ENCODE data around the gene CEP20.

The CEP20 gene

GRCh38 chr16:15833541-15833940, 54.9 kb downstream of the CEP20 start:
- no peak for DNase-seq (ENCODE audit: low read depth in 3 of 3)

DNA sequence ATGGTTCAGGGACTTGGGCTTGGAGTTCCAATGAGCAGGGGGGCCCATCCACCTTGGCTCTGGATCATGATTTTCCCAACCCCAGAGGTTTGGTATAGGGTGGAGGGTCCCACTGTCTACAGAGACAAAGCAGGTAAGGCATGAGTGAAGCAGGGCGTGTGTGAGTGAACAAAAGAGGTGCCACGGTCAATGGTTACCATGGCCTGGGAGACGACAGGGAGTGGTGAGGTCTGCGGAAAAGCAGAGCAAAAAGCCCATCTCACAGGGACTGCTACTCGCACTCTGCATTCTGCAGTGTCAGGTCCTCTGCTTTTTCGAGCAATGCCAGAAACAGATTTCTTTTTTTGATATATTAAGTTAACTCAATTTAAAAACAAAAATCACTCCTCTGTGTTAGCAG, 56.2 kb downstream of the CEP20 start:
- DNase-seq (ENCODE audit: low read depth in 3 of 3): no peak

DNA sequence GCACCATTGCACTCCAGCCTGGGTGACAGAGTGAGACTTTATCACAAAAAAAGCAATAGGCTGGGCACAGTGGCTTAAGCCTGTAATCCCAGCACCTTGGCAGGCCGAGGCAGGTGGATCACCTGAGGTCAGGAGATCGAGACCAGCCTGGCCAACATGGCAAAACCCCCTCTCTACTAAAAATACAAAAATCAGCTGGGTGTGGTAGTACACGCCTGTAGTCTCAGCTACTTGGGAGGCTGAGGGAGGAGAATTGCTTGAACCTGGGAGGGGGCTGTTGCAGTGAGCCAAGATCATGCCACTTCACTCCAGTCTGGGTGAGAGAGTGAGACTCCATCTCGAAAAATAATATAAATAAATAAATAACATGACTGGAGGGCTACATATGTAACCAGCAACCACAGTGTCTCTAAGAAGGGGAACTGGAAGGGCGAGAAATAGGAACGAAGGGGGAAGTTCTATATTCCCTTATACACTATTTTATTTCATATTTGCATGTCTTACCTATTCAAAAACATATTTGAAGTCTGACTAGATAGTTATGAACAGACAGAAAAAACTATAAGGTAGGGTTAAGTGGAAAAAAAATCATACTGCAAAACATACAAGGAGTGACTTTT, 57.5 kb downstream of the CEP20 start:
- DNase-seq (ENCODE audit: low read depth in 3 of 3): no peak

GRCh38 chr16:15829460-15829859, 58.9 kb downstream of the CEP20 start:
- DNase-seq (ENCODE audit: low read depth in 3 of 3): no peak

DNA sequence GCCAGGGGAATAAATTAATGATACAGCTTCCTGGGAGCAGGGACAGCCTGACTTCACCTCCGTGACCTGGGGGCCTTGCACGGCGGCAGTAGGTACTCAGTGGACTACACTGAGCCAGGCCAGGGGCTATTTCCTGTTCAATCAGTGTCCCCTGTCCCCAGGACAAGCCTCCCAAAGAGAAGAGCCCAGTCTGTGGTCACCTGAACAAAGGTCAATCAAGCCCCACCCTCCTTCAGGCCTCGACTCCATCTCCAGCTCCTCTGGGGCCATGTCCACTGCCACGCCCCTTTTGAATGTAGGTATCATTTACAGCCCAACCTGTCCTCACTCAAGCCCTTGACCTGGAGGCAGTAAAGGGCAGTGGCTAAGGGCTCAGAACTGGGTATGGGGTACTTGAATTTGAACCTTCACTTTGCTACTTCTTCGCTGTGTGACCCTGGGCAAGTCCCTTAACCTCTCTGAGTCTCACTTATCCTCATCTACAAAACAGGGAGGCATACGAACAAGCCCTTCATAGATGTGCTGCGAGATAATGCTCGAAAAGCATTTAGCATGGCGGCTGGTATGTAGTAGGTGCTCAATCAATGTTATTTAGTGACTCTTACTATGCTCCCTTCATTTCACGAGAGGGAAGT, 60.6 kb downstream of the CEP20 start:
- DNase-seq (ENCODE audit: low read depth in 3 of 3): no peak

- DNase-seq (ENCODE audit: low read depth in 3 of 3): no peak
Measured at GRCh38 chr16:15827299-15827698, 61.1 kb downstream of the CEP20 start.

GRCh38 chr16:15825750-15826305, 62.6 kb downstream of the CEP20 start:
- DNase-seq (ENCODE audit: low read depth in 3 of 3): no peak

DNA sequence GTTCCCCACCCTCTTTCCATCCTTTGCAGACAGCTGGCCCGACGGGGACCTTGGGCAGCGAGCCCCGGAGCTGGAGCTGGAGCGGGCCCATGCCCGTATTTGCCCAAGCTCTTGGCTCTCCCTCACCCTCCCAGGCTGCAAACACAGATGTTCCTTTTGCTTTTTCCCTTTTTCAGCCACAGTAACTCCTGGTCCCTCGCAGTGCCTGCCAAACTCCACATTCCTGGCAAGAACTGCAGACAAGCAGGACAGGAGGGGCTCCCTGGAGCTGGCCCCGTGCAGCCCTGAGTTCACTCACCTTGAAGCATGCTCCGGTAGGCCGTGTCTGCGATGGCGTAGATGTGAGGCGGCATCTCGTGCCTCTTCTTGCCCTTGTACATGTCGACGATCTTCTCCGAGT, 65.4 kb downstream of the CEP20 start:
- no peak for DNase-seq (ENCODE audit: low read depth in 3 of 3)

- no peak for DNase-seq (ENCODE audit: low read depth in 3 of 3)
Measured at GRCh38 chr16:15820837-15821236, 67.6 kb downstream of the CEP20 start.

DNA sequence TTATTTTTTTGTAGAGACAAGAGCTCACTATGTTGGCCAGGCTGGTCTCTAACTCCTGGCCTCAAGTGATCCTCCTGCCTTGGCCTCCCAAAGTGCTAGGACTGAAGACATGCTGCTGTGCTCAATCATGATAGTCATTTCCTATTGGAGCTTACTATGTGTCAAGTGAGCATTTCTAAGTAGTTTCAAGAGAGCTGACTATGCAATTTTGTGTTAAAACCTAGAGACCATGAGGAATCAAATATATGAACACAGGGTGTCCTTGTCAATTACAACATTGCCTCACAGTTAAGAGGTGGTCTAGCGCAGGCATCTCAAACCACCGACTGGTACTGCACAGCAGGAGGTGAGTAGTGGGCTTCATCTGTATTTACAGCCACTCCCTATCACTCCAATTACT, 69.4 kb downstream of the CEP20 start:
- no peak for DNase-seq (ENCODE audit: low read depth in 3 of 3)

DNA sequence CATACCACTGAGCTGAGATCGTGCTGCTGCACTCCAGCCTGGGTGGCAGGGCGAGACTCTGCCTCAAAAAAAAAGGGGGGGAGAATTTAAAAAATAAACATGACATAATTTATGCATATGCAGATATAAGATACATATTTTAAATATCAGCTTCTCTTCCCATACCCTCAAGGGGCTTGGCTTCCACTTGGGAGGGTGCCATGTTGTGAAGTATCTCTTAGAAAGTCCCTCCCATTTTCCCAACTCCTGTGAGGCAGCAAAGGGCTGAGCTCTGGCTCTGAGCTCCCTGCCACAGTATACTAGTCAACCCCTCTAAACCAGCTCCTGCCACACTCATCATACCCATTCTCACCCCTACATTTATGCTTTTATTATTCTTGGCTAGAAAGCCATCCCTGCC, 71.0 kb downstream of the CEP20 start:
- DNase-seq (ENCODE audit: low read depth in 3 of 3): no peak

GRCh38 chr16:15816228-15816627, 72.2 kb downstream of the CEP20 start:
- DNase-seq (ENCODE audit: low read depth in 3 of 3): no peak

Data from stimulated activated CD4-positive, alpha-beta T cell treated with anti-CD3 and anti-CD28 coated beads, TNF-alpha, amount 100 ng/mL, for 24 hours (primary cell).